ENCODE measurements around the gene LRRK1.

- TF ChIP-seq POLR2AphosphoS5 (IDR thresholded peaks at IDR 0.05; ENCODE audit: borderline replicate concordance, low read depth, low read length) (no peak), EZH2 (IDR thresholded peaks at IDR 0.05) (no peak)
These were observed 6.3 kb downstream of the LRRK1 start for GRCh38 chr15:100925480-100925879.

Measured in SK-N-MC (cell line).